GM18867 (cell line): ENCODE data around the gene CTU2.
A peak's percentile ranks its signal among the peaks of the same experiment; 100 is the strongest.

Experiments
- ATAC-seq: cut with Tn5 transposase; IDR thresholded peaks from one replicate; pipeline ENCODE4 v1.9.1; 2021; ENCODE audit warnings: mild to moderate bottlenecking, moderate library complexity; ENCODE audit not compliant: unreplicated experiment

CTU2 gene

GRCh38 chr16:88681084-88681680 is 25.1 kb upstream of the CTU2 start:
- peak; percentile 51 for ATAC-seq

GRCh38 chr16:88681709-88682451 is 24.4 kb upstream of the CTU2 start:
- peak; percentile 60 for ATAC-seq

GRCh38 chr16:88684569-88685155 is 21.6 kb upstream of the CTU2 start:
- no peak for ATAC-seq

GRCh38 chr16:88685156-88686061 is 20.9 kb upstream of the CTU2 start:
- no peak for ATAC-seq

GRCh38 chr16:88686062-88686438 is 20.3 kb upstream of the CTU2 start:
- ATAC-seq: peak; percentile 5

GRCh38 chr16:88686439-88687253 is 19.7 kb upstream of the CTU2 start, which contains the start of gene SNAI3:
SNAI3 (minus strand) TSS chr16:88686507; CDS start chr16:88686406, 101 bp downstream.
- ATAC-seq: peak; percentile 74

- no peak for ATAC-seq
Measured at GRCh38 chr16:88687254-88687576, 19.1 kb upstream of the CTU2 start.

GRCh38 chr16:88687676-88688012 is 18.7 kb upstream of the CTU2 start:
- ATAC-seq: no peak

GRCh38 chr16:88688013-88688778 is 18.1 kb upstream of the CTU2 start:
- no peak for ATAC-seq

- no peak for ATAC-seq
Measured at GRCh38 chr16:88690341-88691128, 15.8 kb upstream of the CTU2 start.

GRCh38 chr16:88691129-88691813 is 15.0 kb upstream of the CTU2 start:
- no peak for ATAC-seq

GRCh38 chr16:88691924-88692560 is 14.3 kb upstream of the CTU2 start:
- no peak for ATAC-seq

GRCh38 chr16:88692861-88693260 is 13.4 kb upstream of the CTU2 start:
- ATAC-seq: no peak

- ATAC-seq: no peak
Measured at GRCh38 chr16:88693420-88694177, 12.7 kb upstream of the CTU2 start.

- ATAC-seq: no peak
Measured at GRCh38 chr16:88694221-88695087, 11.8 kb upstream of the CTU2 start.

GRCh38 chr16:88695218-88695617 is 11.1 kb upstream of the CTU2 start:
- ATAC-seq: no peak
